GM19372 (cell line): ENCODE data around the gene CYP2S1.

Experiments used
- ATAC-seq: cut with Tn5 transposase; IDR thresholded peaks from one replicate; pipeline ENCODE4 v1.9.1; 2021; ENCODE audit warnings: mild to moderate bottlenecking, low read depth, moderate library complexity; ENCODE audit not compliant: unreplicated experiment

CYP2S1 gene

GRCh38 chr19:41253660-41254059 lies 60.6 kb downstream of the CYP2S1 start:
- no peak for ATAC-seq

- no peak for ATAC-seq
Observed at GRCh38 chr19:41255171-41255570, 62.2 kb downstream of the CYP2S1 start.
